ENCODE measurements around the gene NCAPG2.

The NCAPG2 gene

DNA sequence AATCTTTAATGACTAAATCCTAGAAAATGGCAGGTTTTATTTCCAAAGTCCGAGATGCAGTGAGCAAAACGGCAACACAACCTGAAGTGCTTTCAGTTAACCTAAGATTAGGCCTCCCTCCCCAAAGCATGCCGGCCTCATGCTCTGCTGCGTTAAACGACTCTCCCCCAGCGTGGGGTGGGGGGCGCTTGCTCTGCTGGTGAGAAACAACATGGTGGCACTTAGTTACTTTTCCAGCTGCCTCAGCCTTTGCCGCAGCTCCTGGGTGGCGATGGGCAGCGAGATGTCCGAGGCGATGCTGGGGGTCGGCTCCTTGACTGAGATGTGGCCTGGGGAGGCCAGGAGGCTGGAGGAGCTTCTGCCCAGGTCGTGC is 36.7 kb upstream of the NCAPG2 start:
- TF ChIP-seq POLR2AphosphoS5 (IDR thresholded peaks at IDR 0.05; ENCODE audit: low read depth, low read length), result no peak
- TF ChIP-seq, protein P1, sequence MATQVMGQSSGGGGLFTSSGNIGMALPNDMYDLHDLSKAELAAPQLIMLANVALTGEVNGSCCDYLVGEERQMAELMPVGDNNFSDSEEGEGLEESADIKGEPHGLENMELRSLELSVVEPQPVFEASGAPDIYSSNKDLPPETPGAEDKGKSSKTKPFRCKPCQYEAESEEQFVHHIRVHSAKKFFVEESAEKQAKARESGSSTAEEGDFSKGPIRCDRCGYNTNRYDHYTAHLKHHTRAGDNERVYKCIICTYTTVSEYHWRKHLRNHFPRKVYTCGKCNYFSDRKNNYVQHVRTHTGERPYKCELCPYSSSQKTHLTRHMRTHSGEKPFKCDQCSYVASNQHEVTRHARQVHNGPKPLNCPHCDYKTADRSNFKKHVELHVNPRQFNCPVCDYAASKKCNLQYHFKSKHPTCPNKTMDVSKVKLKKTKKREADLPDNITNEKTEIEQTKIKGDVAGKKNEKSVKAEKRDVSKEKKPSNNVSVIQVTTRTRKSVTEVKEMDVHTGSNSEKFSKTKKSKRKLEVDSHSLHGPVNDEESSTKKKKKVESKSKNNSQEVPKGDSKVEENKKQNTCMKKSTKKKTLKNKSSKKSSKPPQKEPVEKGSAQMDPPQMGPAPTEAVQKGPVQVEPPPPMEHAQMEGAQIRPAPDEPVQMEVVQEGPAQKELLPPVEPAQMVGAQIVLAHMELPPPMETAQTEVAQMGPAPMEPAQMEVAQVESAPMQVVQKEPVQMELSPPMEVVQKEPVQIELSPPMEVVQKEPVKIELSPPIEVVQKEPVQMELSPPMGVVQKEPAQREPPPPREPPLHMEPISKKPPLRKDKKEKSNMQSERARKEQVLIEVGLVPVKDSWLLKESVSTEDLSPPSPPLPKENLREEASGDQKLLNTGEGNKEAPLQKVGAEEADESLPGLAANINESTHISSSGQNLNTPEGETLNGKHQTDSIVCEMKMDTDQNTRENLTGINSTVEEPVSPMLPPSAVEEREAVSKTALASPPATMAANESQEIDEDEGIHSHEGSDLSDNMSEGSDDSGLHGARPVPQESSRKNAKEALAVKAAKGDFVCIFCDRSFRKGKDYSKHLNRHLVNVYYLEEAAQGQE (IDR thresholded peaks at IDR 0.05; ENCODE audit: insufficient read depth in 1 of 2, low read depth in 2 of 2, low read length in 2 of 2), result no peak
- TF ChIP-seq TAF1 (IDR thresholded peaks at IDR 0.05; ENCODE audit: borderline replicate concordance, insufficient read depth, low read length), result no peak
- no peak for TF ChIP-seq FOXP2 (optimal IDR thresholded peaks at IDR 0.05; ENCODE audit: borderline replicate concordance, extremely low read depth, extremely low read length, insufficient read depth)
- TF ChIP-seq SIN3A (IDR thresholded peaks at IDR 0.05; ENCODE audit: borderline replicate concordance, insufficient read depth, low read length), result no peak

DNA sequence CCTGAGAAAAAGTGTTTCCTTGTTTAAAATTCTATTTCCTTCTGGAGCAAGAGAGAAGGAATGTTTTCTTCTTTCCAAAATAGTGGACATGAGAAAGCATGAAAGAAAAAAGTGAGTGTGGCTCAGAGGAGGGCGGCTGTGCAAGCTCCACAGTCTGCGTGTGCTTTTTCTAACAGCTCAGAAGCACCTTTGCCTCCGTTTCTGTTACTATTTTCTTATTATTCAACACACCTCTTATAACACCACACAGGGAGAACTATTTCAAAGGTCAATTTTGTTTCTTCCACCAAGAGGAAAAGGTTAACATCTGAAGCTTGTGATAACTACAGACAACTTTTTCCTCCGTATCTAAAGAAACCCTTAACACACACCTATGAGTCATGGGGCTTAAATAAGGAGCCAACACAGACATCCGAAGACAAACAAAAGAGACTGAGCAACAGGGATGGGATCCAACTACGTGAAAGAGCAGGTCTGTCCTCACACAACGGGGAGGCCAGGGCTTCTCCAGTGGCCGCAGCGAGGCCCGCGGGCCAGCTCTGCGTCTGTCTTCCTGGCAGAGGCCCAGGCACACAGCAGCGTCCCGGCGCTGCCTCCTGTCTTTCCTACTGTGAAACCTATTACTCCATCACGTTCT is 36.2 kb upstream of the NCAPG2 start:
- TF ChIP-seq SIN3A (IDR thresholded peaks at IDR 0.05; ENCODE audit: borderline replicate concordance, insufficient read depth, low read length), result no peak
- TF ChIP-seq, protein P1 (IDR thresholded peaks at IDR 0.05; ENCODE audit: insufficient read depth in 1 of 2, low read depth in 2 of 2, low read length in 2 of 2), result no peak
- no peak for TF ChIP-seq TAF1 (IDR thresholded peaks at IDR 0.05; ENCODE audit: borderline replicate concordance, insufficient read depth, low read length)
- no peak for TF ChIP-seq POLR2AphosphoS5 (IDR thresholded peaks at IDR 0.05; ENCODE audit: low read depth, low read length)
- TF ChIP-seq FOXP2 (optimal IDR thresholded peaks at IDR 0.05; ENCODE audit: borderline replicate concordance, extremely low read depth, extremely low read length, insufficient read depth), result no peak

DNA sequence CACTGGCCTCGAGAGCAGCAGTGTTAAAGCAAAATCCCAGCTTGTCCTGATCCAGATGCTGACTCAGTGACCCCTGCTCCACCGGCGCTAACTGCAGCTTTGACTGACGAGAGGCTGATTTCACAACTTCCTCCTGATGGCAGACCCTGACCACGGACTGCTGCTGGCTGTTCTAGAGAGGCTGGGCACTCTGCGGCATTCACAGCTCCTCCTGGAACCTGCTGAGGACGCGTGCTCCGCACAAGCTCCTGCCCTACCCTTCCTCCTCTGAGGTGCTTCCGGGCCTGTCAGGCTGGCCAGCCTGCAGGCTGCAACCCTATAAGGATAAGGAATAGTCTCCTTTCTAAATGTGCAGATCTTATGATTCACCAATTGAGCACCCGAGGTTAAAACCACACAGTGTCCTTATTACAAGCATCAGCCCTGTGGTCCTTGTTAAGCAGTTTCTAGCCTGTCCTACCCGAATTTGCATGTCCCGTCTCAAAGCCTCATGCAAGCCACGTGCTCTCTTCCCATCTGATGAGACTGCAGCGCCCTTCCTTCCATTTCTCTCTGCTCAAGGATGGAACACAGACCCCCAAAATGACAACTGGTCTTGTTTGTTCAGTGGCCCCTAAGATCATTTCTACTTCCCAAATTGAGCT is 35.5 kb upstream of the NCAPG2 start:
- TF ChIP-seq POLR2AphosphoS5 (IDR thresholded peaks at IDR 0.05; ENCODE audit: low read depth, low read length) (no peak), FOXP2 (optimal IDR thresholded peaks at IDR 0.05; ENCODE audit: borderline replicate concordance, extremely low read depth, extremely low read length, insufficient read depth) (peak; percentile 41), SIN3A (IDR thresholded peaks at IDR 0.05; ENCODE audit: borderline replicate concordance, insufficient read depth, low read length) (no peak), TAF1 (IDR thresholded peaks at IDR 0.05; ENCODE audit: borderline replicate concordance, insufficient read depth, low read length) (no peak)
- TF ChIP-seq, protein P1 (IDR thresholded peaks at IDR 0.05; ENCODE audit: insufficient read depth in 1 of 2, low read depth in 2 of 2, low read length in 2 of 2), result no peak

DNA sequence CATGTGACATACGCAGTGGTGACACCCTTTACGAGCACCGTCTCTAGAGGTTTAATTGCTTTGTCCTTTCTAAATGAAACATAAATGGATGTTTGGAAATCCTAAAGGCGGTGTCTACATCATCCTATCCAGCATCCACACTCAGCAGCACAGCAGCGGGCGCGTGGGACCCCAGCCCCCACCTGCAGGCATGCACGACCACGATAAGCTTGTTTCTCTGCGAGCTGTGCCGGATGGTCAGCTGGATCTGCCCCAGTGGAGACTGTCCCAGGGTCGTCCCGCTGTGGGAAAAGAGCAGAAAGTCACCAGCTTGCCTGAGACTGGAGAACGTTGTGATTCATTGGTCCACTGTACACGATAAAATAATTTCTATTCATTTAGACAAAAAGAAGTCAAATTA is 34.2 kb upstream of the NCAPG2 start:
- TF ChIP-seq FOXP2 (optimal IDR thresholded peaks at IDR 0.05; ENCODE audit: borderline replicate concordance, extremely low read depth, extremely low read length, insufficient read depth), result no peak
- TF ChIP-seq, protein P1 (IDR thresholded peaks at IDR 0.05; ENCODE audit: insufficient read depth in 1 of 2, low read depth in 2 of 2, low read length in 2 of 2), result no peak

Data from PFSK-1 (cell line).